PC-3 (cell line): Measurements from ENCODE around the gene RBPJ. TPM values are rescaled to one million over a fixed set of nuclear protein-coding genes. Genes with fewer than 3 reads are reported as not detected.

Experiments
- ATAC-seq: fragments of 200-7000 bp; cut with Tn5 transposase; 2 replicates; pipeline ENCODE4 v1.9.1; 2020; ENCODE audit warnings: mild to moderate bottlenecking, moderate library complexity
- BruUV-seq: library from RNA; stranded (reverse); fragments of 400-500 nt; replicated peaks from 2 replicates; lab custom pipeline; 2021; lab: Mats Ljungman, UMichigan
- CTCF ChIA-PET: fragments of 300-600 bp; sonication (Branson Sonifier 250); formaldehyde crosslinking; loops from one replicate; lab custom pipeline; 2022; ENCODE audit warnings: antibody characterized with exemption; lab: Charles Lee
- POLR2A ChIA-PET: fragments of 300-600 bp; sonication (Branson Sonifier 250); formaldehyde crosslinking; loops from one replicate; lab custom pipeline; 2022; ENCODE audit warnings: antibody characterized with exemption; ENCODE audit not compliant: unreplicated experiment; lab: Charles Lee
- DNase-seq: peaks from one replicate; pipeline ENCODE4 v3.0.0-alpha.2; 2015
- H2AFZ ChIP-seq: fragments of 300-600 bp; sonication (generic); 2 replicates; pipeline ENCODE4 v1.6.0; 2016; ENCODE audit warnings: antibody characterized with exemption, low read length
- H3F3A ChIP-seq: fragments of 300-600 bp; sonication (generic); one replicate; pipeline ENCODE4 v1.6.0; 2017; ENCODE audit warnings: antibody characterized with exemption, low read length, control low read depth, mild to moderate bottlenecking; ENCODE audit not compliant: unreplicated experiment
- H3K27ac ChIP-seq: fragments of 300-600 bp; sonication (generic); 2 replicates; pipeline ENCODE4 v1.5.1; 2016; ENCODE audit warnings: mild to moderate bottlenecking, low read length
- H3K27me3 ChIP-seq: fragments of 300-600 bp; sonication (generic); 2 replicates; pipeline ENCODE4 v1.6.1; 2016; ENCODE audit warnings: low read length, mixed read lengths
- H3K36me3 ChIP-seq: fragments of 300-600 bp; sonication (generic); 2 replicates; pipeline ENCODE4 v1.6.1; 2016; ENCODE audit warnings: low read depth, mixed run types, low read length, mixed read lengths
- H3K4me1 ChIP-seq: fragments of 300-600 bp; sonication (generic); 2 replicates; pipeline ENCODE4 v1.5.1; 2016; ENCODE audit warnings: low read length; ENCODE audit not compliant: insufficient read depth
- H3K4me2 ChIP-seq: fragments of 300-600 bp; sonication (generic); 2 replicates; pipeline ENCODE4 v1.6.0; 2016; ENCODE audit warnings: low read length
- H3K4me3 ChIP-seq: fragments of 300-600 bp; sonication (generic); 2 replicates; pipeline ENCODE4 v1.5.1; 2016; ENCODE audit warnings: mild to moderate bottlenecking, low read length, mixed read lengths
- H3K79me2 ChIP-seq: fragments of 300-600 bp; sonication (generic); 2 replicates; pipeline ENCODE4 v1.6.1; 2017; ENCODE audit warnings: low read length, mixed read lengths
- H3K9ac ChIP-seq: fragments of 300-600 bp; sonication (generic); 2 replicates; pipeline ENCODE4 v1.6.0; 2016; ENCODE audit warnings: mild to moderate bottlenecking, low read length
- H3K9me2 ChIP-seq: fragments of 300-600 bp; sonication (generic); replicated peaks from 2 replicates; pipeline ENCODE4 v1.6.1; 2016; ENCODE audit warnings: mixed run types, low read length, mixed read lengths
- H3K9me3 ChIP-seq: fragments of 300-600 bp; sonication (generic); 2 replicates; pipeline ENCODE4 v1.6.1; 2016; ENCODE audit warnings: low read length, mixed read lengths
- H4K20me1 ChIP-seq: fragments of 300-600 bp; sonication (generic); 2 replicates; pipeline ENCODE4 v1.6.1; 2016; ENCODE audit warnings: low read length, mixed read lengths
- EZH2 ChIP-seq: fragments of 300-600 bp; sonication (generic); IDR thresholded peaks from one replicate; pipeline ENCODE4 v1.6.1; 2017; ENCODE audit warnings: antibody characterized with exemption, mild to moderate bottlenecking, low read length; ENCODE audit not compliant: unreplicated experiment
- EZH2phosphoT487 ChIP-seq: fragments of 300-600 bp; sonication (generic); IDR thresholded peaks from 2 replicates; pipeline ENCODE4 v1.6.1; 2018; ENCODE audit warnings: mild to moderate bottlenecking, antibody characterized with exemption, low read length, borderline replicate concordance
- intact Hi-C: fragments of 100-400 bp; cut with micrococcal nuclease; formaldehyde crosslinking; loops from 2 replicates; pipeline ENCODE4 v1.9.0; 2023
- total RNA-seq: library from RNA; depleted of rRNA; stranded (reverse); fragments of >200 nt; gene quantifications from 2 replicates; pipeline ENCODE4 v1.2.3, GENCODE V29; 2014
- TF ChIP-seq, protein P1 (sequence below): fragments of 300-600 bp; sonication (generic); conservative IDR thresholded peaks from 2 replicates; pipeline ENCODE4 v1.5.1; 2017; ENCODE audit warnings: antibody characterized with exemption, low read depth, mild to moderate bottlenecking, low read length

RBPJ gene
- total RNA-seq, 1 experiment from 2014 or later: 39.1 TPM

DNA sequence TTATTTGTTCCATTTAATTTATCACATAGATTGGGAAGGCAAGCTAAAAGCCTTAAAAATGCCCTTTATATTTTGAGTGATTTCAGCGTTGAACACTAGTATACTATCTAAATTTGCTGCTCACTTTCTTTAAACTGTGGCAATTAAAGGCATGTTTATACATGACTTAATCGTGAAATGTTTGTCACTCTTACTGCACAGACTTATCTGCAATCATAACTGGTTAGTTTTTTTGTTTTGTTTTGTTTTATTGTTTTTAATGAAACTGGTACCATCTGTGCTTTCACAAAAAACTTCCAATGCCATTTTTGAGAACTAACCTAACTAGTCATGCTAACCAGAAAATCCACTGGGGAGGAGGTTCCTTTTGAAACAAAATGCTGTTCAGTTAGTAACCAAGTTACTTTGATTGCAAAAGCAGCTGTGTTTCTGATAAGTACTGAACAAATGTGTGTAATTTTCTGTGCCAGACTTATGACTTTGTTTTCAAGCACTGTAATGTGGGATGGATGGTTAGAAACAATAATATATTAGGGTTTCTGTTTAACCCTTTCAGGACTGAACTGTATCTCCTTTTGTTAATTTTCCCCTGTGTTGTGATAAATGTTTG, 113.3 kb downstream of the RBPJ start:
- H3K9me3 ChIP-seq: no peaks in the 10 kb centered on the region
- H2AFZ ChIP-seq: no peak overlapping the region
- peaks cover 20% of the 10 kb centered on the region for H3K36me3 ChIP-seq
- no peak for DNase-seq
- intact Hi-C loops: no loop called here
- no peaks in the 10 kb centered on the region for H3K27me3 ChIP-seq
- no peaks in the 10 kb centered on the region for H3K9me2 ChIP-seq
- H3K27ac ChIP-seq: no peak overlapping the region
- H3K79me2 ChIP-seq: no peaks in the 10 kb centered on the region
- no peaks in the 10 kb centered on the region for H4K20me1 ChIP-seq
- ChIA-PET POLR2A (no interaction called here), CTCF (no interaction called here)
- ATAC-seq: no peak
- TF ChIP-seq, protein P1, sequence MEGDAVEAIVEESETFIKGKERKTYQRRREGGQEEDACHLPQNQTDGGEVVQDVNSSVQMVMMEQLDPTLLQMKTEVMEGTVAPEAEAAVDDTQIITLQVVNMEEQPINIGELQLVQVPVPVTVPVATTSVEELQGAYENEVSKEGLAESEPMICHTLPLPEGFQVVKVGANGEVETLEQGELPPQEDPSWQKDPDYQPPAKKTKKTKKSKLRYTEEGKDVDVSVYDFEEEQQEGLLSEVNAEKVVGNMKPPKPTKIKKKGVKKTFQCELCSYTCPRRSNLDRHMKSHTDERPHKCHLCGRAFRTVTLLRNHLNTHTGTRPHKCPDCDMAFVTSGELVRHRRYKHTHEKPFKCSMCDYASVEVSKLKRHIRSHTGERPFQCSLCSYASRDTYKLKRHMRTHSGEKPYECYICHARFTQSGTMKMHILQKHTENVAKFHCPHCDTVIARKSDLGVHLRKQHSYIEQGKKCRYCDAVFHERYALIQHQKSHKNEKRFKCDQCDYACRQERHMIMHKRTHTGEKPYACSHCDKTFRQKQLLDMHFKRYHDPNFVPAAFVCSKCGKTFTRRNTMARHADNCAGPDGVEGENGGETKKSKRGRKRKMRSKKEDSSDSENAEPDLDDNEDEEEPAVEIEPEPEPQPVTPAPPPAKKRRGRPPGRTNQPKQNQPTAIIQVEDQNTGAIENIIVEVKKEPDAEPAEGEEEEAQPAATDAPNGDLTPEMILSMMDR: no peak
- no TSS peak for BruUV-seq
- no peaks in the 10 kb centered on the region for H3F3A ChIP-seq
- no peak overlapping the region for H3K4me3 ChIP-seq
- H3K4me1 ChIP-seq: no peaks in the 10 kb centered on the region
- no peak overlapping the region for H3K4me2 ChIP-seq
- H3K9ac ChIP-seq: no peak overlapping the region

DNA sequence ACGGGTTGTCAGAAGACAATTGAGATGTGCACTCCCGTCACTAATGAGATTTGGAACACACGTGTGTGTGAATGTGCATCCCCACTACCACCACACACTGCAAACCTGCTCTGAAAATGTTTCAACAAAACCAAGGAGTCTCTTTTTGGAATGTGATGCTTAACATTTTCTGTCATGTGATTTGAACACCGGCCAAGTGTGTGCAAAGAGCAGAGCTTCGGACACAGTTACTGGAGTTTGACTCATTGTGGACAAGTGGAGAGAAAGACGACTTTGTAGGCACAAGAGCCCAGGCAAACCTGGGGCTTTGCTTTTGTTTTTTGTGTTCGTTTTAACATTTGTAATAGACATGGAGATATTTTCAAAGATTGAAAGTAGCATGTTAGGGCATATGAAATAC, 120.3 kb downstream of the RBPJ start:
- no peaks in the 10 kb centered on the region for H4K20me1 ChIP-seq
- TF ChIP-seq, protein P1: no peak
- no peak for TF ChIP-seq EZH2phosphoT487
- TF ChIP-seq EZH2: no peak
- H3K4me1 ChIP-seq: no peaks in the 10 kb centered on the region
- no peaks in the 10 kb centered on the region for H3K79me2 ChIP-seq
- ChIA-PET CTCF (no interaction called here), POLR2A (no interaction called here)
- no TSS peak for BruUV-seq
- intact Hi-C loops: no loop called here
- no peak overlapping the region for H3K9ac ChIP-seq
- ATAC-seq: no peak
- no peak for DNase-seq
- no peaks in the 10 kb centered on the region for H3K9me2 ChIP-seq
- no peak overlapping the region for H2AFZ ChIP-seq
- H3K9me3 ChIP-seq: no peaks in the 10 kb centered on the region
- no peaks in the 10 kb centered on the region for H3K27me3 ChIP-seq
- no peak overlapping the region for H3K27ac ChIP-seq
- H3K4me2 ChIP-seq: no peak overlapping the region
- no peaks in the 10 kb centered on the region for H3F3A ChIP-seq
- 0 out of 2 replicates have a peak, but pooled peaks cover 4% of the 10 kb centered on the region for H3K36me3 ChIP-seq
- no peak overlapping the region for H3K4me3 ChIP-seq

DNA sequence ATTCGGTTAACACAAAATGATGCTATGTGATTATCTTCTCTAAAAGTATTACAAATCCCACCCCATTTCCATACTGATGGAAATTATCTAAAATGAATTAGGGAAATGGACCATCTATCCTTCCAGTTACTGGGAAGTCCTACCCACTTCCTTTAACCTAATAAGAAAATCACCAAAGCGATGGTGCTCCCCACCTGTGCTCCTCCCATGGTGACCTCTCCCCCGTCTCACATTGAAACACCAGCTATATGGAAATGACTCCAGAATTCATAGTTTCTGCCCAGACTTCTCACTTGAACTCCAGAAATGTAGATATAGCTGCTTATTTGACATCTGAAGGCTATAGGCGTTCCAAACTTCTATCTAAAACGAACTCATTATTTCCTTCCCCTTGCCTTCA, 121.0 kb downstream of the RBPJ start:
- H3K4me2 ChIP-seq: no peak overlapping the region
- ATAC-seq (no peak), DNase-seq (no peak)
- no peaks in the 10 kb centered on the region for H3K79me2 ChIP-seq
- no peaks in the 10 kb centered on the region for H4K20me1 ChIP-seq
- H3K4me1 ChIP-seq: no peaks in the 10 kb centered on the region
- H2AFZ ChIP-seq: no peak overlapping the region
- BruUV-seq: no TSS peak
- H3K27me3 ChIP-seq: no peaks in the 10 kb centered on the region
- H3F3A ChIP-seq: no peaks in the 10 kb centered on the region
- TF ChIP-seq EZH2 (no peak), EZH2phosphoT487 (no peak)
- TF ChIP-seq, protein P1: no peak
- no peak overlapping the region for H3K27ac ChIP-seq
- CTCF ChIA-PET: no interaction called here
- no peak overlapping the region for H3K9ac ChIP-seq
- H3K4me3 ChIP-seq: no peak overlapping the region
- intact Hi-C loops: no loop called here
- H3K36me3 ChIP-seq: no peaks in the 10 kb centered on the region
- POLR2A ChIA-PET: no interaction called here
- H3K9me2 ChIP-seq: no peaks in the 10 kb centered on the region
- no peaks in the 10 kb centered on the region for H3K9me3 ChIP-seq
